SHP77 treated with DMSO at 0.1 percent for 48 hours (cell line): Measurements from ENCODE around the gene FAM217A.

ENCODE experiments used
- DNase-seq: peaks from one replicate; lab custom pipeline; 2025; lab: John Stamatoyannopoulos, UW

Gene FAM217A

GRCh38 chr6:4021854-4022695 is 56.9 kb downstream of the FAM217A start:
- no peak for DNase-seq

DNA sequence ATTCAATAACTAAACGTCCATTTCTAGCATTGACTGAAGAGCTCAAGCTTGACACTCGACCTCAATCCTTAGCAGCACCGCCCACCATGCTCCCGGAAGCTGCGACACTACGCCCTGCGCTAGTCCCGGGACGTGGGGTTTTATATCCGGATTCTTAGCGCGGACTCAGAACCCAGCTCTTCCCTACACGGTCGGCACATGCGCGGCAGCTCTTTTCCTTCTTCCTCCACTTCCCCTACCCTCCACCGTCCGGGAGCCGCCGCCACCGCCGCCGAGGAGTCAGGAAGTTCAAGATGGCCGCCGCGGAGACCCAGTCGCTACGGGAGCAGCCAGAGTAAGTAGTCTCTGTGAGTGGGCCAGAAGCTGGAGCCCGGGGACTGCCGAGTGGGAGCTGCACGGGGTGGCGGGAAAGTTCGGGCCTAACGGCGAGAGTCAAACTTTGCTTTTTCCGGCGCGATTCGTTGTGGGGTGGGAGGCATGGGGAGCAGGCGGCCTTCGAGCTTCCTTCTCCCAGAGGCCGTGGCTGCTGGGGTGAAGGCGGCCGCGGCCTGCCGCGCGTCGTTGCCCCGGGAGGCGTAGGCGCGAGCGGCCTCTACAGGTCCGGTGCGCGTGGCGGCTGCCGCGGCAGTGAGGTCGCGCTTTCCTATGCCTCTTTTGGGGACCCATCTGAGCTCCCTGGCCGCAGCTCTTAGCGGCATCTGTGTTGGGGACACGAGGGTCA is 57.6 kb downstream of the FAM217A start:
- DNase-seq = peak; percentile 92

DNA sequence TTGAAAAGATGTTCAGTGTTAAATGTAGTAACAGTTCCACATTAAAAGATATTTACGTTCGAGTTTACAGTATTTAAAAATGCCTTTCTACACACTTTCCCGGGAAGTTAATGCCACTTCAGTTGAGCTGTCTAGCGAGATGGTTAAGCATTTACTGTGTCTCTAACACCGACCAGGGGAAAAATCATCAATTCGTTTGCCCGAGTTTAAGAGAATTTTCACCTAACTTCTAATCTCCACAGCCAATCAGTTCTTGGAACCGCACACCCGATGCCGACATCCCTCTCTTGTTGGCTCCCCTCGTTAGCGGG is 58.2 kb downstream of the FAM217A start:
- no peak for DNase-seq

DNA sequence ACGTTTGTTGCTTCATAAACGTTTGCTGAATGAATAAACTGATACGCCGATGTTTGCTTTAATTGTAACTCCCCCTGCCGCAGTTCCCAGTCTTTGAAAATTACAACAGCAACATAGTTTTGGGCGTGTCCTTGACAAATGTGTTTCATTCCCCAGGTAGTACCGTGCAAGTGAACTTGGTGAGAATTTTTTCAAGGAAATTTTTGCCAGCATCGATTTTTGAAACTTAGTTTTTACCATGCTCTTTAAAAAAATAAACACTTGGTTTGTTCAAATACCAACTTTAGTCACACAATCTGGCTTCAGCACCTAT is 60.1 kb downstream of the FAM217A start:
- DNase-seq = peak; percentile 76
